Stimulated activated CD8-positive, alpha-beta memory T cell treated with anti-CD3 and anti-CD28 coated beads, Interleukin-4, amount 100 ng/mL, for 24 hours (primary cell): ENCODE results near the gene TTC9C.
"Not testable (repeated sequence)": the region's sequence is repeated elsewhere in the genome, so short reads cannot be mapped to it uniquely, and the experiment has no call there.

Experiments used
- DNase-seq: peaks from one replicate; pipeline ENCODE4 v3.0.0-alpha.2; 2020; ENCODE audit warnings: low read depth

The TTC9C gene

GRCh38 chr11:62752177-62752785, 24.0 kb downstream of the TTC9C start:
- DNase-seq, result no peak

- DNase-seq, result no peak
These were observed 24.9 kb downstream of the TTC9C start for GRCh38 chr11:62752994-62753735.

- peak; percentile 90 for DNase-seq
These were observed 25.7 kb downstream of the TTC9C start, which contains the start of gene ZBTB3 for GRCh38 chr11:62753736-62754603. Gene ZBTB3, minus strand, starts transcription at chr11:62754160. Its CDS starts 496 bp downstream, at chr11:62753664.

GRCh38 chr11:62755086-62755615, 26.9 kb downstream of the TTC9C start:
- DNase-seq, result no peak

- DNase-seq, result no peak
These were observed 29.8 kb downstream of the TTC9C start for GRCh38 chr11:62757846-62758788.

GRCh38 chr11:62760867-62761227, 32.6 kb downstream of the TTC9C start:
- DNase-seq, result not testable (repeated sequence)

- DNase-seq, result no peak
These were observed 42.5 kb downstream of the TTC9C start for GRCh38 chr11:62770778-62771143.

- DNase-seq, result peak; percentile 91
These were observed 43.1 kb downstream of the TTC9C start, which contains the start of gene TAF6L for GRCh38 chr11:62771144-62772021. Gene TAF6L, plus strand, starts transcription at chr11:62771396. Its CDS starts 4,388 bp downstream, at chr11:62775784.

- no peak for DNase-seq
These were observed 46.1 kb downstream of the TTC9C start for GRCh38 chr11:62774407-62774806.

GRCh38 chr11:62775646-62776045, 47.4 kb downstream of the TTC9C start:
- DNase-seq, result no peak

- DNase-seq, result no peak
These were observed 49.1 kb downstream of the TTC9C start for GRCh38 chr11:62777389-62777788.

GRCh38 chr11:62778441-62778840, 50.2 kb downstream of the TTC9C start:
- DNase-seq, result no peak

GRCh38 chr11:62782753-62783152, 54.5 kb downstream of the TTC9C start:
- DNase-seq, result no peak

- DNase-seq, result peak; percentile 72
These were observed 58.2 kb downstream of the TTC9C start for GRCh38 chr11:62786318-62787004.

- peak; percentile 97 for DNase-seq
These were observed 58.9 kb downstream of the TTC9C start, which contains the start of gene TMEM179B for GRCh38 chr11:62787005-62787759. Gene TMEM179B, plus strand, starts transcription at chr11:62787402. Its CDS starts 30 bp downstream, at chr11:62787432.
